K562 (cell line): ENCODE data around the gene CTU1. TPM values are rescaled to one million over a fixed set of nuclear protein-coding genes. Genes with fewer than 3 reads are reported as not detected.

Experiments
- CREB1 ChIP-seq, 2 experiments: sonication (generic) in 1 of 2; formaldehyde crosslinking in 1 of 2; IDR thresholded peaks; 2 replicates each; pipeline versions ENCODE4 v1.6.1 to v1.8.0; 2012 to 2022; ENCODE audit warnings: inconsistent platforms in 1 of 2, mild to moderate bottlenecking in 1 of 2, missing genetic modification reagents in 1 of 2, moderate library complexity in 1 of 2
- CSDE1 ChIP-seq, 2 experiments: fragments of 450-650 bp; IDR thresholded peaks; 2 replicates each; pipeline ENCODE4 v1.6.1; 2016; ENCODE audit warnings: mild to moderate bottlenecking in 1 of 2
- ELF4 ChIP-seq: fragments of 450-650 bp; formaldehyde crosslinking; IDR thresholded peaks from 2 replicates; pipeline ENCODE4 v1.4.0; 2022; ENCODE audit warnings: missing genetic modification characterization
- ETV1 ChIP-seq: fragments of 450-650 bp; conservative IDR thresholded peaks from 2 replicates; pipeline ENCODE4 v1.6.1; 2016; ENCODE audit warnings: missing genetic modification characterization, control low read depth, low read depth, missing compliant biosample characterization
- FOXA1 ChIP-seq: fragments of 450-650 bp; IDR thresholded peaks from 2 replicates; pipeline ENCODE4 v1.6.1; 2016; ENCODE audit warnings: mild to moderate bottlenecking, borderline replicate concordance
- GATAD2A ChIP-seq: fragments of 450-650 bp; IDR thresholded peaks from 2 replicates; pipeline ENCODE4 v1.6.1; 2017
- HNRNPH1 ChIP-seq: fragments of 200-400 bp; formaldehyde crosslinking; optimal IDR thresholded peaks from 2 replicates; pipeline ENCODE3; 2017; ENCODE audit warnings: low read depth, mild to moderate bottlenecking, low read length, moderate library complexity
- KLF10 ChIP-seq: fragments of 250-450 bp; sonication (Bioruptor Pico); IDR thresholded peaks from 2 replicates; pipeline ENCODE4 v1.6.1; 2021; ENCODE audit warnings: matching md5 sums
- MECOM ChIP-seq: fragments of 250-450 bp; sonication (Bioruptor Pico); IDR thresholded peaks from 2 replicates; pipeline ENCODE4 v1.8.0; 2022; ENCODE audit warnings: inconsistent platforms
- MED1 ChIP-seq: sonication (generic); formaldehyde crosslinking; IDR thresholded peaks from 2 replicates; pipeline ENCODE4 v1.8.1; 2023; ENCODE audit warnings: missing genetic modification reagents, borderline replicate concordance
- MTA1 ChIP-seq: fragments of 450-650 bp; IDR thresholded peaks from 2 replicates; pipeline ENCODE4 v1.6.1; 2017; ENCODE audit warnings: borderline replicate concordance
- NFXL1 ChIP-seq: fragments of 450-650 bp; formaldehyde crosslinking; IDR thresholded peaks from 2 replicates; pipeline ENCODE4 v1.4.0; 2021; ENCODE audit warnings: mild to moderate bottlenecking
- PHF21A ChIP-seq: fragments of 450-650 bp; IDR thresholded peaks from 2 replicates; pipeline ENCODE4 v1.6.1; 2017; ENCODE audit warnings: low read depth, borderline replicate concordance
- POLR2AphosphoS2 ChIP-seq: IDR thresholded peaks from 2 replicates; pipeline ENCODE4 v1.6.1; 2012; ENCODE audit warnings: low read length, improper control_type of control experiment
- RBM15 ChIP-seq: fragments of 200-400 bp; formaldehyde crosslinking; IDR thresholded peaks from 2 replicates; pipeline ENCODE4 v1.6.1; 2018; ENCODE audit warnings: mild to moderate bottlenecking, low read length, moderate library complexity; ENCODE audit not compliant: insufficient read depth
- RFX1 ChIP-seq: fragments of 450-650 bp; IDR thresholded peaks from 2 replicates; pipeline ENCODE4 v1.6.1; 2016; ENCODE audit warnings: mild to moderate bottlenecking, moderate library complexity
- RUNX1 ChIP-seq: sonication (generic); IDR thresholded peaks from 2 replicates; pipeline ENCODE4 v1.6.1; 2016; ENCODE audit warnings: antibody characterized with exemption, low read depth
- STAT5A ChIP-seq: IDR thresholded peaks from 2 replicates; pipeline ENCODE4 v1.6.1; 2012; ENCODE audit warnings: low read length, inconsistent platforms, borderline replicate concordance
- STAT5B ChIP-seq: fragments of 250-450 bp; sonication (Bioruptor Pico); IDR thresholded peaks from 2 replicates; pipeline ENCODE4 v1.8.0; 2021; ENCODE audit warnings: mild to moderate bottlenecking, inconsistent platforms
- XRCC3 ChIP-seq: fragments of 450-650 bp; IDR thresholded peaks from 2 replicates; pipeline ENCODE4 v1.6.1; 2017; ENCODE audit warnings: mild to moderate bottlenecking, moderate library complexity
- ZFPM2 ChIP-seq: fragments of 250-450 bp; sonication (Bioruptor Pico); IDR thresholded peaks from 2 replicates; pipeline ENCODE4 v1.5.1; 2022; ENCODE audit warnings: mild to moderate bottlenecking
- ZKSCAN8 ChIP-seq: fragments of 200-800 bp; sonication (Bioruptor generic); IDR thresholded peaks from 2 replicates; pipeline ENCODE4 v1.6.1; 2016; ENCODE audit warnings: missing genetic modification characterization, missing compliant biosample characterization
- ZNF175 ChIP-seq: fragments of 200-800 bp; sonication (Bioruptor generic); IDR thresholded peaks from 2 replicates; pipeline ENCODE4 v1.6.1; 2016; ENCODE audit warnings: low read depth, mild to moderate bottlenecking, missing genetic modification characterization, missing compliant biosample characterization
- ZNF347 ChIP-seq: fragments of 450-650 bp; formaldehyde crosslinking; IDR thresholded peaks from 2 replicates; pipeline ENCODE4 v1.4.0; 2020; ENCODE audit warnings: low read depth, mild to moderate bottlenecking, moderate library complexity
- polyA plus RNA-seq, 8 experiments: library from polyadenylated mRNA; depleted of rRNA in 4 of 8; stranded (reverse) in 5 of 8; unstranded in 3 of 8; fragments of >200 nt; fragmentation: Nextera tagmentation in 2 of 8; fragmentation: Illumina TruSeq in 1 of 8; extraction: Ambion mirVana in 2 of 8; extraction: Trizol in 1 of 8; gene quantifications; 2 replicates each; pipeline versions ENCODE4 v1.2.1 to v1.2.3, GENCODE V29; 2011 to 2014; ENCODE audit warnings: inconsistent platforms in 1 of 8, missing spikeins in 1 of 8
- total RNA-seq, 7 experiments: library from RNA; depleted of rRNA in 6 of 7; stranded (reverse); fragments of >200 nt in 6 of 7; fragmentation: Illumina TruSeq in 2 of 7; extraction: Trizol in 2 of 7; gene quantifications; 2 replicates each; pipeline versions ENCODE4 v1.2.1 to v1.2.3, GENCODE V29; 2011 to 2021; ENCODE audit warnings: low replicate concordance in 1 of 7
- TF ChIP-seq, protein P1 (sequence below): fragments of 250-450 bp; sonication (Bioruptor Pico); IDR thresholded peaks from 2 replicates; pipeline ENCODE4 v1.9.0; 2021; ENCODE audit warnings: mild to moderate bottlenecking
- TF ChIP-seq, protein P2 (sequence below): sonication (generic); formaldehyde crosslinking; IDR thresholded peaks from 2 replicates; pipeline ENCODE4 v1.8.0; 2022; ENCODE audit warnings: mild to moderate bottlenecking, missing genetic modification reagents
- TF ChIP-seq, protein P3 (sequence below), 2 experiments: fragments of 450-650 bp in 1 of 2; IDR thresholded peaks; 2 replicates each; pipeline ENCODE4 v1.6.1; 2011 to 2017; ENCODE audit warnings: low read depth in 2 of 2, antibody characterized with exemption in 1 of 2, borderline replicate concordance in 1 of 2, low read length in 1 of 2, mild to moderate bottlenecking in 1 of 2, mixed read lengths in 1 of 2; ENCODE audit not compliant: control insufficient read depth in 1 of 2

The CTU1 gene
- total and polyA plus RNA-seq, 9 of the 15 experiments (the other 6 are each of a cell fraction or from before 2014, with no cell fraction given): 0.03 to 18.4 (median 2.3) TPM; not detected in 1

DNA sequence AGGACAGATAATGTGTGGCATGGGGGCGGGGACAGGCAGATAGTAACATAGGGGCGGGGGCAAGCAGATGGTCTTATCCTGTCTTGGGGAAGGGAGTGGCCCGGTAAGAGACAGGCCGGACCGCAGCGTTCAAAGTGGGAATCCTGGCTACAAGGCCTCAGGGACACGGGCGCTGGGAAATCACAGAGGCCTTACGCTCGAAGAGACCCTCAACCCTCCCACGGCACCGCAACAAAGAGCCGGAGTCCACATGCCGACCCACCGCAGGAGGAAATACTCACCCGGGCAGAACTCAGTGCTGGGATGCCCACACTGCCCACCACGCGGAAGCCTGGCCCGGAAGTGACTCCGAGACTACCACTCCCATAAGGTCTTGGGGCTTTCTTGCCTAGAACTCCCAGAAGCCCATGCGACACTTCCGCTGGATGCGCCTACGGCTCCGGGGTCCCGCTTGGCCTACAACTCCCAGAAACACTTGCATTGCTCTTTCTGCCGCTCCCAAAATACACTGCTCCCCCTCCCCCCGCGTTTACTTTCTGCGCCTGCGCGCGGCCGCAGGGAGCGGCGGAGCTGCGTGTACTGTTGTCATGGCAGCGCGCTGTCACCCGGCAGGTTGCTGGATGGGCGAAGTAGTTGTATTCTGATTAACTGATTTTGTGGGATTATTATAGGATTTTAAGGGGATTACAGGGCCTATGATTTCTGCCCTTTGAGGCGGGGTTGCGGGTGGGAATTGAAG is at the start of gene CTU1 (continued):
- TF ChIP-seq ZNF175 (0 out of 2 replicates have a peak, but pooled peaks have one; percentile 71), FOXA1 (no peak), CREB1 (IDR thresholded peaks at IDR 0.05) (peak; percentile 55), CREB1 (CRISPR knock-in tag; IDR thresholded peaks at IDR 0.05) (peak; percentile 84), ZNF347 (CRISPR knock-in tag) (no peak), ELF4 (CRISPR knock-in tag) (no peak), ZFPM2 (no peak), MECOM (no peak), NFXL1 (CRISPR knock-in tag) (no peak), RFX1 (peak; percentile 99), POLR2AphosphoS2 (no peak), ZKSCAN8 (no peak), CSDE1 (IDR thresholded peaks at IDR 0.05) (peak in 1 of 2 experiments; percentile 96; a peak in 2 of 4 replicates), KLF10 (CRISPR knock-in tag) (no peak), HNRNPH1 (no peak), MTA1 (no peak), GATAD2A (no peak), PHF21A (no peak), XRCC3 (no peak), RUNX1 (no peak), ETV1 (tag) (peak; percentile 95), STAT5B (no peak), MED1 (CRISPR knock-in tag) (no peak), RBM15 (no peak), STAT5A (no peak)
- TF ChIP-seq, protein P1, sequence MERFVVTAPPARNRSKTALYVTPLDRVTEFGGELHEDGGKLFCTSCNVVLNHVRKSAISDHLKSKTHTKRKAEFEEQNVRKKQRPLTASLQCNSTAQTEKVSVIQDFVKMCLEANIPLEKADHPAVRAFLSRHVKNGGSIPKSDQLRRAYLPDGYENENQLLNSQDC (CRISPR knock-in tag): no peak
- TF ChIP-seq, protein P2, sequence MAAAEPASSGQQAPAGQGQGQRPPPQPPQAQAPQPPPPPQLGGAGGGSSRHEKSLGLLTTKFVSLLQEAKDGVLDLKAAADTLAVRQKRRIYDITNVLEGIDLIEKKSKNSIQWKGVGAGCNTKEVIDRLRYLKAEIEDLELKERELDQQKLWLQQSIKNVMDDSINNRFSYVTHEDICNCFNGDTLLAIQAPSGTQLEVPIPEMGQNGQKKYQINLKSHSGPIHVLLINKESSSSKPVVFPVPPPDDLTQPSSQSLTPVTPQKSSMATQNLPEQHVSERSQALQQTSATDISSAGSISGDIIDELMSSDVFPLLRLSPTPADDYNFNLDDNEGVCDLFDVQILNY (CRISPR knock-in tag): peak; percentile 49; the same call in 1 of the 2 replicates
- TF ChIP-seq, protein P3, sequence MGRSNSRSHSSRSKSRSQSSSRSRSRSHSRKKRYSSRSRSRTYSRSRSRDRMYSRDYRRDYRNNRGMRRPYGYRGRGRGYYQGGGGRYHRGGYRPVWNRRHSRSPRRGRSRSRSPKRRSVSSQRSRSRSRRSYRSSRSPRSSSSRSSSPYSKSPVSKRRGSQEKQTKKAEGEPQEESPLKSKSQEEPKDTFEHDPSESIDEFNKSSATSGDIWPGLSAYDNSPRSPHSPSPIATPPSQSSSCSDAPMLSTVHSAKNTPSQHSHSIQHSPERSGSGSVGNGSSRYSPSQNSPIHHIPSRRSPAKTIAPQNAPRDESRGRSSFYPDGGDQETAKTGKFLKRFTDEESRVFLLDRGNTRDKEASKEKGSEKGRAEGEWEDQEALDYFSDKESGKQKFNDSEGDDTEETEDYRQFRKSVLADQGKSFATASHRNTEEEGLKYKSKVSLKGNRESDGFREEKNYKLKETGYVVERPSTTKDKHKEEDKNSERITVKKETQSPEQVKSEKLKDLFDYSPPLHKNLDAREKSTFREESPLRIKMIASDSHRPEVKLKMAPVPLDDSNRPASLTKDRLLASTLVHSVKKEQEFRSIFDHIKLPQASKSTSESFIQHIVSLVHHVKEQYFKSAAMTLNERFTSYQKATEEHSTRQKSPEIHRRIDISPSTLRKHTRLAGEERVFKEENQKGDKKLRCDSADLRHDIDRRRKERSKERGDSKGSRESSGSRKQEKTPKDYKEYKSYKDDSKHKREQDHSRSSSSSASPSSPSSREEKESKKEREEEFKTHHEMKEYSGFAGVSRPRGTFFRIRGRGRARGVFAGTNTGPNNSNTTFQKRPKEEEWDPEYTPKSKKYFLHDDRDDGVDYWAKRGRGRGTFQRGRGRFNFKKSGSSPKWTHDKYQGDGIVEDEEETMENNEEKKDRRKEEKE (IDR thresholded peaks at IDR 0.05; ENCODE audit: borderline replicate concordance in 1 of 2, control insufficient read depth in 1 of 2, low read depth in 2 of 2, low read length in 1 of 2): no peak; a peak in 1 of 4 replicates
